SK-N-SH (cell line): ENCODE results near the gene IQSEC1. TPM values are rescaled to one million over a fixed set of nuclear protein-coding genes. Genes with fewer than 3 reads are reported as not detected.

ENCODE experiments used
- CTCF ChIA-PET: fragments of 300-600, 350-600 bp; formaldehyde crosslinking; extraction: SDS; loops from one replicate; lab custom pipeline; 2021; lab: Yijun Ruan, JAX
- POLR2A ChIA-PET: fragments of 350-600 bp; sonication (Branson Sonifier 250); formaldehyde crosslinking; extraction: SDS; loops from one replicate; lab custom pipeline; 2020; ENCODE audit warnings: antibody characterized with exemption, inconsistent platforms; lab: Yijun Ruan, JAX
- DNase-seq: peaks from one replicate; pipeline ENCODE4 v3.0.0; 2012
- H2AFZ ChIP-seq: fragments of 200-600 bp; sonication (generic); 2 replicates; pipeline ENCODE4 v1.8.1; 2016; ENCODE audit warnings: antibody characterized with exemption, mild to moderate bottlenecking, low read depth
- H3F3A ChIP-seq: fragments of 200-600 bp; sonication (generic); replicated peaks from 2 replicates; pipeline ENCODE3; 2016; ENCODE audit warnings: antibody characterized with exemption, mild to moderate bottlenecking; ENCODE audit not compliant: insufficient read depth
- H3K27ac ChIP-seq, 2 experiments: fragments of 200-500 bp in 1 of 2; fragments of 200-600 bp in 1 of 2; sonication (Bioruptor generic) in 1 of 2; sonication (generic), shearing (Covaris generic) in 1 of 2; 2 replicates each; pipeline versions ENCODE4 v1.5.1 to v1.6.1; 2014 to 2016; ENCODE audit warnings: low read depth in 2 of 2, inconsistent platforms in 1 of 2, low read length in 1 of 2, mild to moderate bottlenecking in 1 of 2, mixed read lengths in 1 of 2
- H3K27me3 ChIP-seq: fragments of 200-600 bp; sonication (generic), shearing (Covaris generic); 2 replicates; pipeline ENCODE4 v1.6.1; 2016; ENCODE audit warnings: mixed run types; ENCODE audit not compliant: insufficient read depth
- H3K36me3 ChIP-seq, 2 experiments: fragments of 200-500 bp in 1 of 2; fragments of 200-600 bp in 1 of 2; sonication (Bioruptor generic) in 1 of 2; sonication (generic) in 1 of 2; replicated peaks in 1 of 2; 2 replicates each; pipeline versions ENCODE3 to v1.5.1; 2014 to 2016; ENCODE audit warnings: low read length in 1 of 2, mild to moderate bottlenecking in 1 of 2; ENCODE audit not compliant: insufficient read depth in 2 of 2, control insufficient read depth in 1 of 2
- H3K4me1 ChIP-seq, 2 experiments: fragments of 200-500 bp in 1 of 2; fragments of 200-600 bp in 1 of 2; sonication (Bioruptor generic) in 1 of 2; sonication (generic), shearing (Covaris generic) in 1 of 2; 2 replicates each; pipeline versions ENCODE4 v1.5.1 to v1.6.1; 2014 to 2016; ENCODE audit warnings: low read depth in 1 of 2, low read length in 1 of 2, mixed run types in 1 of 2; ENCODE audit not compliant: insufficient read depth in 2 of 2, control insufficient read depth in 1 of 2
- H3K4me2 ChIP-seq: fragments of 200-600 bp; sonication (generic), shearing (Covaris generic); 2 replicates; pipeline ENCODE4 v1.6.1; 2017; ENCODE audit warnings: mixed run types
- H3K4me3 ChIP-seq, 2 experiments: fragments of 200-500 bp in 1 of 2; fragments of 200-600 bp in 1 of 2; sonication (Bioruptor generic) in 1 of 2; sonication (generic), shearing (Covaris generic) in 1 of 2; 2 replicates each; pipeline versions ENCODE4 v1.5.1 to v1.8.1; 2014 to 2016; ENCODE audit warnings: low read depth in 2 of 2, inconsistent platforms in 1 of 2, low read length in 1 of 2, mild to moderate bottlenecking in 1 of 2, mixed read lengths in 1 of 2, moderate library complexity in 1 of 2
- H3K79me2 ChIP-seq: fragments of 200-600 bp; sonication (generic); 2 replicates; pipeline ENCODE4 v1.8.1; 2017; ENCODE audit warnings: mild to moderate bottlenecking; ENCODE audit not compliant: insufficient read depth
- H3K9ac ChIP-seq: fragments of 200-600 bp; sonication (generic); 2 replicates; pipeline ENCODE4 v1.6.1; 2017; ENCODE audit warnings: mixed run types
- H3K9me2 ChIP-seq: fragments of 200-600 bp; sonication (generic); 2 replicates; pipeline ENCODE4 v1.6.1; 2017; ENCODE audit warnings: mixed run types
- H3K9me3 ChIP-seq: fragments of 200-600 bp; sonication (generic); 2 replicates; pipeline ENCODE4 v1.6.1; 2017; ENCODE audit warnings: mixed run types, mild to moderate bottlenecking, moderate library complexity
- H4K20me1 ChIP-seq: fragments of 200-600 bp; sonication (generic); 2 replicates; pipeline ENCODE4 v1.6.1; 2017; ENCODE audit warnings: mild to moderate bottlenecking, mixed run types; ENCODE audit not compliant: insufficient read depth
- CTCF ChIP-seq: fragments of 200-600 bp; sonication (generic); IDR thresholded peaks from 2 replicates; pipeline ENCODE4 v1.6.1; 2017; ENCODE audit warnings: antibody characterized with exemption, mild to moderate bottlenecking, moderate library complexity
- ELF1 ChIP-seq: IDR thresholded peaks from 2 replicates; pipeline ENCODE4 v1.4.0; 2012
- EZH2phosphoT487 ChIP-seq: fragments of 200-600 bp; sonication (generic); IDR thresholded peaks from 2 replicates; pipeline ENCODE4 v1.6.1; 2017; ENCODE audit warnings: low read depth, mixed run types, mild to moderate bottlenecking, antibody characterized with exemption, moderate library complexity, borderline replicate concordance
- FOSL2 ChIP-seq: IDR thresholded peaks from 2 replicates; pipeline ENCODE4 v1.4.0; 2012; ENCODE audit warnings: low read depth, mild to moderate bottlenecking, moderate library complexity, borderline replicate concordance
- GATA2 ChIP-seq: sonication (generic); formaldehyde crosslinking; IDR thresholded peaks from 2 replicates; pipeline ENCODE4 v1.5.0; 2020; ENCODE audit warnings: mild to moderate bottlenecking, missing genetic modification reagents
- MAX ChIP-seq: IDR thresholded peaks from 2 replicates; pipeline ENCODE4 v1.4.0; 2012; ENCODE audit warnings: low read depth
- MEF2A ChIP-seq: IDR thresholded peaks from 2 replicates; pipeline ENCODE4 v1.4.0; 2012; ENCODE audit warnings: low read depth, borderline replicate concordance
- NFIC ChIP-seq: IDR thresholded peaks from 2 replicates; pipeline ENCODE4 v1.4.0; 2012; ENCODE audit warnings: borderline replicate concordance
- RAD21 ChIP-seq: IDR thresholded peaks from 2 replicates; pipeline ENCODE4 v1.6.1; 2012; ENCODE audit warnings: mild to moderate bottlenecking, low read length
- SIN3A ChIP-seq: IDR thresholded peaks from 2 replicates; pipeline ENCODE4 v1.6.1; 2012; ENCODE audit warnings: low read depth, mild to moderate bottlenecking, low read length, moderate library complexity, borderline replicate concordance
- SMC3 ChIP-seq: IDR thresholded peaks from 2 replicates; pipeline ENCODE4 v1.6.1; 2012; ENCODE audit warnings: low read depth, low read length, improper control_type of control experiment
- TEAD4 ChIP-seq: IDR thresholded peaks from 2 replicates; pipeline ENCODE4 v1.4.0; 2012; ENCODE audit warnings: mild to moderate bottlenecking, borderline replicate concordance; ENCODE audit not compliant: insufficient read depth
- YY1 ChIP-seq: IDR thresholded peaks from 2 replicates; pipeline ENCODE4 v1.4.0; 2012; ENCODE audit warnings: low read depth, mild to moderate bottlenecking
- WGBS: methylation state at CpG from one replicate; pipeline ENCODE4 v1.1.6; 2017; ENCODE audit warnings: low lambda C conversion rate; 5-methylcytosine and 5-hydroxymethylcytosine counted together
- polyA plus RNA-seq, 3 experiments: library from polyadenylated mRNA; depleted of rRNA; stranded (reverse); fragments of >200 nt; gene quantifications; 2 replicates each; pipeline ENCODE4 v1.2.3, GENCODE V29; 2012
- TF ChIP-seq, protein P1 (sequence below): fragments of 150-350 bp; IDR thresholded peaks from 2 replicates; pipeline ENCODE4 v1.6.1; 2016; ENCODE audit warnings: mild to moderate bottlenecking, low read depth, low read length
- TF ChIP-seq, protein P2 (sequence below): IDR thresholded peaks from 2 replicates; pipeline ENCODE4; 2012

Gene IQSEC1
- polyA plus RNA-seq, 1 of the 3 experiments (the other 2 are of a cell fraction) = 6.2 TPM

DNA sequence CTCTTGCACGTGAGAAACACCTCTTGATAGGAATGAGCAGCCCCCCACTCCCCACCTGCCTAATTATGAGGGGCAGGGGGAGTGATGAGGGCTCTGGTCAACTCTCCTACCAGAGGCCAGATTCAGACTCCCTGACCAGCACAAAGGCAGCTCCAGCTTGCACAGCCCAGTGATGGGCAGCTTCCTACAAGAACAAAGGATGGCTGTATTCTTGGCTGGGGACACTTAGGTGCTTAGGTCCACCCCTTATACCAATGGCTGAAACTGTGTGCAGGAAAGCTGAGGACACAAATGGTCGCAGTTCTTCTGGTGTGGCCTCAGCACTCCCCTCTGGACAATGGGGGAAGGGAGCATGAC, 81.8 kb downstream of the IQSEC1 start (continued):
- TF ChIP-seq, protein P1, sequence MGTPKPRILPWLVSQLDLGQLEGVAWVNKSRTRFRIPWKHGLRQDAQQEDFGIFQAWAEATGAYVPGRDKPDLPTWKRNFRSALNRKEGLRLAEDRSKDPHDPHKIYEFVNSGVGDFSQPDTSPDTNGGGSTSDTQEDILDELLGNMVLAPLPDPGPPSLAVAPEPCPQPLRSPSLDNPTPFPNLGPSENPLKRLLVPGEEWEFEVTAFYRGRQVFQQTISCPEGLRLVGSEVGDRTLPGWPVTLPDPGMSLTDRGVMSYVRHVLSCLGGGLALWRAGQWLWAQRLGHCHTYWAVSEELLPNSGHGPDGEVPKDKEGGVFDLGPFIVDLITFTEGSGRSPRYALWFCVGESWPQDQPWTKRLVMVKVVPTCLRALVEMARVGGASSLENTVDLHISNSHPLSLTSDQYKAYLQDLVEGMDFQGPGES = no peak
- no peak for TF ChIP-seq NFIC

DNA sequence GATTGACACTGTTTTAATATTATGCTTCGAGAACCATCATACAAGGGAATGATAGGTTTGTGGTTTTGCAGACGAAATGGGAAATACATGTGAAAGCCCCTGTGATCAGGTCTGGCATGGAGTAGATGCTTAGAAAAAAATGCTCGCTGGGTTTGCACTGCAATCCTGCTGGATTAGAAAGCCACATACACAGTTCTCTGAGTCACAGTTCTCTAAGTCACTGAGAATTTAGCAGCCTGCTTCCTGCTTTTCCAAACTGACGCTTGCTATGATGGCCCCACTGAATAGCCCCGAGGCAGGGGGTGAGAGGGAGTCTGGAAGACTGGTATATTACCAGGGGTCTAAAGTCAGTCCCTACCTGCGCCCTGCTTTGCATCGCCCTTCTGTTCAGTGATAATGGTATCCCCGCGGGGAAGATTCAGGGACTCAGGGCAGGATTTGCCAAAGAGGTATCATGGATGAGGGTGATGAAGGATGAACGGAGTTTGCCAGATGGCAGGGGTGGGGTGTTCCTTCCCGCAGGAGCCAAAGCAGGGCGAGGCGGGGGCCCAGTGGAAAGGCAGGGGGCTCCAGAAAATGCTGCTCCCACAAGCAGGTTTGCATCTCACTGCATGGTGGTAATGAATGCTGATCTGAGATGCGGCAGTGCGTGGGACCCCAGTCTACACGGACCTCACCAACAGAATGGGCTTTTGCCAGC, 82.3 kb downstream of the IQSEC1 start:
- H3K79me2 ChIP-seq = no peaks in the 10 kb centered on the region
- no peak overlapping the region for H3K9ac ChIP-seq
- no peaks in the 10 kb centered on the region for H3K9me3 ChIP-seq
- ChIA-PET CTCF (interaction anchor here (1.4 to 1.7 kb wide), 2 partner anchors 100 kb away, joined by 3 to 6 read pairs; no protein-coding TSS in a partner anchor), POLR2A (no interaction called here)
- TF ChIP-seq SMC3 (no peak), GATA2 (CRISPR knock-in tag) (no peak), NFIC (no peak), SIN3A (no peak), YY1 (no peak), ELF1 (peak; percentile 54), EZH2phosphoT487 (no peak), MEF2A (no peak), FOSL2 (peak; percentile 49; the same call in 1 of the 2 replicates), CTCF (no peak), MAX (no peak), TEAD4 (no peak), RAD21 (no peak)
- TF ChIP-seq, protein P2, sequence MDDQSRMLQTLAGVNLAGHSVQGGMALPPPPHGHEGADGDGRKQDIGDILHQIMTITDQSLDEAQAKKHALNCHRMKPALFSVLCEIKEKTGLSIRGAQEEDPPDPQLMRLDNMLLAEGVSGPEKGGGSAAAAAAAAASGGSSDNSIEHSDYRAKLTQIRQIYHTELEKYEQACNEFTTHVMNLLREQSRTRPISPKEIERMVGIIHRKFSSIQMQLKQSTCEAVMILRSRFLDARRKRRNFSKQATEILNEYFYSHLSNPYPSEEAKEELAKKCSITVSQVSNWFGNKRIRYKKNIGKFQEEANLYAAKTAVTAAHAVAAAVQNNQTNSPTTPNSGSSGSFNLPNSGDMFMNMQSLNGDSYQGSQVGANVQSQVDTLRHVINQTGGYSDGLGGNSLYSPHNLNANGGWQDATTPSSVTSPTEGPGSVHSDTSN = no peak; the same call in 1 of the 2 replicates
- peak overlapping the region in 1 of 2 experiments; percentile 63; a peak in 2 of 4 replicates for H3K27ac ChIP-seq
- no peaks in the 10 kb centered on the region for H3K27me3 ChIP-seq
- peaks cover 11% of the 10 kb centered on the region for H3F3A ChIP-seq
- H3K4me3 ChIP-seq = no peak overlapping the region
- H3K36me3 ChIP-seq = no peaks in the 10 kb centered on the region
- peak overlapping the region; percentile 53; the same call in 1 of the 2 replicates for H2AFZ ChIP-seq
- WGBS = 71% methylated on average over 16 of the region's 16 CpGs
- 0 out of 2 replicates have a peak overlapping the region, but pooled peaks have one; percentile 51 for H3K4me2 ChIP-seq
- no peak for DNase-seq
- H4K20me1 ChIP-seq = no peaks in the 10 kb centered on the region
- peaks cover 4 to 31% of the 10 kb centered on the region in 2 experiments; a peak in 1 of 4 replicates for H3K4me1 ChIP-seq
- no peaks in the 10 kb centered on the region for H3K9me2 ChIP-seq
